Breast epithelium (tissue), 4 donors: ENCODE data around the gene CBX5. TPM values are rescaled to one million over a fixed set of nuclear protein-coding genes. Genes with fewer than 3 reads are reported as not detected.

Experiments
- DNase-seq, 2 donors: peaks; one replicate each; pipeline ENCODE4 v3.0.0-alpha.2; 2019; ENCODE audit warnings: low spot score in 2 of 2
- H3K27ac ChIP-seq, 2 donors: fragments of 200-600 bp; sonication (generic) in 1 of 2; one replicate each; pipeline ENCODE4 v1.5.1; 2016 to 2019; ENCODE audit warnings: mild to moderate bottlenecking in 1 of 2
- H3K27me3 ChIP-seq, 2 donors: fragments of 200-600 bp; sonication (generic) in 1 of 2; one replicate each; pipeline versions ENCODE4 v1.5.1 to v1.6.0; 2017 to 2019; ENCODE audit warnings: control low read depth in 1 of 2, mild to moderate bottlenecking in 1 of 2
- H3K36me3 ChIP-seq: fragments of 200-600 bp; one replicate; pipeline ENCODE4 v1.5.1; 2019
- H3K4me1 ChIP-seq, 2 donors: fragments of 200-600 bp; sonication (generic); one replicate each; pipeline ENCODE4 v1.5.1; 2016 to 2019; ENCODE audit warnings: control low read depth in 1 of 2
- H3K4me3 ChIP-seq, 3 donors: fragments of 200-600 bp; sonication (generic); 1 replicate in 2 of 3; 2 replicates in 1 of 3; pipeline ENCODE4 v1.5.1; 2016 to 2019; ENCODE audit warnings: mild to moderate bottlenecking in 3 of 3, moderate library complexity in 2 of 3
- H3K9me3 ChIP-seq, 2 donors: fragments of 200-600 bp; sonication (generic) in 1 of 2; one replicate each; pipeline ENCODE4 v1.5.1; 2016 to 2019; ENCODE audit warnings: control low read depth in 1 of 2
- POLR2A ChIP-seq: fragments of 450-650 bp; IDR thresholded peaks from one replicate; pipeline ENCODE4 v1.6.1; 2016; ENCODE audit warnings: antibody characterized with exemption, mild to moderate bottlenecking, moderate library complexity
- POLR2AphosphoS5 ChIP-seq, 3 donors: sonication (generic); formaldehyde crosslinking; IDR thresholded peaks; one replicate each; pipeline ENCODE4 v1.6.1; 2017; ENCODE audit warnings: antibody characterized with exemption in 3 of 3
- intact Hi-C: fragments of 100-400 bp; cut with DNase I; formaldehyde crosslinking; loops from one replicate; pipeline ENCODE4 v1.15.1; 2023; ENCODE audit warnings: low total_unique reads
- total RNA-seq, 3 donors: library from RNA; depleted of rRNA; stranded (reverse); fragments of >200 nt; gene quantifications; one replicate each; pipeline ENCODE4 v1.1.0, GENCODE V29; 2016
- TF ChIP-seq, protein P1 (sequence below), 3 donors: fragments of 450-650 bp; IDR thresholded peaks; one replicate each; pipeline ENCODE4 v1.5.1; 2016 to 2017; ENCODE audit warnings: antibody characterized with exemption in 3 of 3, mild to moderate bottlenecking in 3 of 3, moderate library complexity in 3 of 3

CBX5 gene
- total RNA-seq, 3 donors from 2014 or later = 22.4 to 45.8 (median 31.8) TPM

DNA sequence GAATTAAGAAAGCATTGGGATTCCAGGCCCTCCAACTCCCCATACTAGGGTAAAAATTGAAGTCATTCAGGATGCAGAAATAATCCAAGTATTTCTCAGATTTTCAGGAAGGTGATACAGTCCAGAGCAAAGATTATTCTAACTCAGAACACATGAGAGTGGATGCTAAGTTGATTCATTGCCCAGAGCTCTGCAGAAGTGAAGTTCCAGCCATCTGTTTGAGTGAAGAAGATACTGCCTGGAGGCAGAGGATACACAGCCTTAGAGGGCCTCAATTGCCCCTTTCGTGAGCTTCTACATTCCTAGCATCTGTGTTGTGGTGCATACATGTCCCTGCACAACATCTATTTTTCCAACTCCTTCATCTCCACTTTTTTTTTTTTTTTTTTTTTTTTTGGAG is 54.3 kb downstream of the CBX5 start:
- H3K4me1 ChIP-seq = no peaks in the 10 kb centered on the region
- H3K27me3 ChIP-seq = no peaks in the 10 kb centered on the region
- H3K27ac ChIP-seq = no peak overlapping the region
- no peak for TF ChIP-seq POLR2A
- TF ChIP-seq, protein P1, sequence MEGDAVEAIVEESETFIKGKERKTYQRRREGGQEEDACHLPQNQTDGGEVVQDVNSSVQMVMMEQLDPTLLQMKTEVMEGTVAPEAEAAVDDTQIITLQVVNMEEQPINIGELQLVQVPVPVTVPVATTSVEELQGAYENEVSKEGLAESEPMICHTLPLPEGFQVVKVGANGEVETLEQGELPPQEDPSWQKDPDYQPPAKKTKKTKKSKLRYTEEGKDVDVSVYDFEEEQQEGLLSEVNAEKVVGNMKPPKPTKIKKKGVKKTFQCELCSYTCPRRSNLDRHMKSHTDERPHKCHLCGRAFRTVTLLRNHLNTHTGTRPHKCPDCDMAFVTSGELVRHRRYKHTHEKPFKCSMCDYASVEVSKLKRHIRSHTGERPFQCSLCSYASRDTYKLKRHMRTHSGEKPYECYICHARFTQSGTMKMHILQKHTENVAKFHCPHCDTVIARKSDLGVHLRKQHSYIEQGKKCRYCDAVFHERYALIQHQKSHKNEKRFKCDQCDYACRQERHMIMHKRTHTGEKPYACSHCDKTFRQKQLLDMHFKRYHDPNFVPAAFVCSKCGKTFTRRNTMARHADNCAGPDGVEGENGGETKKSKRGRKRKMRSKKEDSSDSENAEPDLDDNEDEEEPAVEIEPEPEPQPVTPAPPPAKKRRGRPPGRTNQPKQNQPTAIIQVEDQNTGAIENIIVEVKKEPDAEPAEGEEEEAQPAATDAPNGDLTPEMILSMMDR (IDR thresholded peaks at IDR 0.05) = no peak
- TF ChIP-seq POLR2AphosphoS5 (IDR thresholded peaks at IDR 0.05) = no peak
- intact Hi-C loops = no loop called here
- no peak overlapping the region for H3K4me3 ChIP-seq
- no peaks in the 10 kb centered on the region for H3K9me3 ChIP-seq
- no peak for DNase-seq
- no peaks in the 10 kb centered on the region for H3K36me3 ChIP-seq

DNA sequence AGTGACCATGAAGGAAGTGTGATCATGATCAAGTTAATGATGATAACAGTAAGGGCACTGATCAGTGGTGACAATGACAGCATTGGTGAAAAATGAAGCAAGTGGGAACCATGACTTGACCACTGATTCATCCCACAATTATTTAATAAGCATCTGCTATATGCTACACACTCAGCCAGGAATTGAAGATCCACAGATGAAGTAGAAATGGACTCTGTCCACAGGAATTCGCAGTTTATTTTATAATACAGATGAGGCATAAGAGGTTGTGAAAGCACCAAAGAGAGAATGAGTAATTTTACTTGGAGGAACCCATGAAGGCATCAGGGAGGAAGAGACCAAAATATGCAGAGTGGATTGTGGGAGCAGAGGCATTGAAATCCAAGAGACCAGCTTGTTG is 57.3 kb downstream of the CBX5 start:
- H3K36me3 ChIP-seq = no peaks in the 10 kb centered on the region
- no peak for TF ChIP-seq POLR2AphosphoS5 (IDR thresholded peaks at IDR 0.05)
- no peak for TF ChIP-seq POLR2A
- TF ChIP-seq, protein P1 (IDR thresholded peaks at IDR 0.05) = no peak
- intact Hi-C loops = no loop called here

GRCh38 chr12:54221402-54221984 is 58.4 kb downstream of the CBX5 start:
- peaks cover 0 to 8% of the 10 kb centered on the region in 2 donors for H3K4me1 ChIP-seq
- no peaks in the 10 kb centered on the region for H3K36me3 ChIP-seq
- no peak for DNase-seq
- no peak overlapping the region for H3K27ac ChIP-seq
- no peaks in the 10 kb centered on the region for H3K9me3 ChIP-seq
- H3K27me3 ChIP-seq = peaks cover 0 to 5% of the 10 kb centered on the region in 2 donors
- TF ChIP-seq POLR2AphosphoS5 (IDR thresholded peaks at IDR 0.05) (no peak), POLR2A (no peak)
- TF ChIP-seq, protein P1 (IDR thresholded peaks at IDR 0.05) = no peak
- H3K4me3 ChIP-seq = no peak overlapping the region
- intact Hi-C loops = no loop called here

More for the DNA sequence above, 57.3 kb downstream of the CBX5 start:
- Histone ChIP-seq H3K27me3 (peaks cover 0 to 4% of the 10 kb centered on the region in 2 donors), H3K4me1 (peaks cover 0 to 2% of the 10 kb centered on the region in 2 donors), H3K9me3 (no peaks in the 10 kb centered on the region), H3K4me3 (no peak overlapping the region), H3K27ac (no peak overlapping the region)
- DNase-seq = no peak

DNA sequence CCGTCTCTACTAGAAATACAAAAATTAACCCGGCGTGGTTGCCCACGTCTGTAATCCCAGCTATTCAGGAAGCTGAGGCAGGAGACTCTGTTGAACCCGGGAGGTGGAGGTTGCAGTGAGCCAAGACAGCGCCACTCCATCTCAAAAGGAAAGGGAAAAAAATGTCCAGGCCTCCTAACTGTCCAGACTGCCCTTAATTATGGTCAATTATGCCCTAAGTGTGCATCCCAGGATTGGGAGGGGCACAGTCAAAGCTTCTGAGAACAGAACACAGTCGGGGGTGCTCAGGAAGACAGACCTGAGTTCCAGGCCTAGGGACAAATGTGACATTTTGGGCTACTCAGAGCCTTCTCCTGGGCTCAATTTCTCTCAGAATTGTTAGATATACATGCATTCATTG is 59.4 kb downstream of the CBX5 start:
- intact Hi-C loops = no loop called here
- Histone ChIP-seq H3K4me3 (no peak overlapping the region), H3K9me3 (no peaks in the 10 kb centered on the region), H3K4me1 (peaks cover 0 to 8% of the 10 kb centered on the region in 2 donors), H3K27ac (no peak overlapping the region), H3K27me3 (peaks cover 0 to 5% of the 10 kb centered on the region in 2 donors), H3K36me3 (no peaks in the 10 kb centered on the region)
- no peak for DNase-seq
- TF ChIP-seq POLR2A (no peak), POLR2AphosphoS5 (IDR thresholded peaks at IDR 0.05) (no peak)
- TF ChIP-seq, protein P1 (IDR thresholded peaks at IDR 0.05) = no peak

DNA sequence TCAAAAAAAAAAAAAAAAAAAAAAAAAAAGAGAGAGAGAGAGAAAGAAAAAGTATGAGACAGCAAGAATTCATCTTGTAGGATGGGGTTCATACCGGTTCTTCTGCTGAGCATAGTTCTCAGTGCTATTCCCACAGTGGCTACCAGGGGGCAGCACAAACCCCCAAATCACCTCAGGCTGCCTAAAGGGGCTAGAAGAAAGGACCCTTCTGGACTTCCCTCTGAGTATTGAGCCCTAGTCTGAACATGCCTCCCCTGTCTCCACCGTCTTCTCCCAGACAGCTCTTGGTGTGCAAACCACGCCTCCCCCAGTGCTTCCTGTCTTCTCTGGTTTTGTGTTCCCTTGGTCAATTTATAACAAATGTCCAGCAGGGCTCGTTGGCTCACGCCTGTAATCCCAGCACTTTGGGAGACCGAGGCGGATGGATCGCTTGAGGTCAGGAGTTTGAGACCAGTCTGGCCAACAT is 59.8 kb downstream of the CBX5 start:
- DNase-seq = peak in 1 of 2 donors; percentile 40
- Histone ChIP-seq H3K4me3 (no peak overlapping the region), H3K27ac (no peak overlapping the region), H3K27me3 (peaks cover 0 to 5% of the 10 kb centered on the region in 2 donors), H3K36me3 (no peaks in the 10 kb centered on the region), H3K9me3 (no peaks in the 10 kb centered on the region), H3K4me1 (peaks cover 0 to 8% of the 10 kb centered on the region in 2 donors)
- TF ChIP-seq, protein P1 (IDR thresholded peaks at IDR 0.05) = peak; percentile 76 to 93 (median 86)
- no peak for TF ChIP-seq POLR2AphosphoS5 (IDR thresholded peaks at IDR 0.05)
- intact Hi-C loops = no loop called here
